C4-2B (cell line): ENCODE results near the gene SYTL3.

ENCODE experiments used
- ZFX ChIP-seq: fragments of 450-650 bp; IDR thresholded peaks from 2 replicates; pipeline ENCODE4 v1.6.1; 2017
- TF ChIP-seq, protein P1 (sequence below): fragments of 450-650 bp; conservative IDR thresholded peaks from 2 replicates; pipeline ENCODE4 v1.5.1; 2017; ENCODE audit warnings: mild to moderate bottlenecking

DNA sequence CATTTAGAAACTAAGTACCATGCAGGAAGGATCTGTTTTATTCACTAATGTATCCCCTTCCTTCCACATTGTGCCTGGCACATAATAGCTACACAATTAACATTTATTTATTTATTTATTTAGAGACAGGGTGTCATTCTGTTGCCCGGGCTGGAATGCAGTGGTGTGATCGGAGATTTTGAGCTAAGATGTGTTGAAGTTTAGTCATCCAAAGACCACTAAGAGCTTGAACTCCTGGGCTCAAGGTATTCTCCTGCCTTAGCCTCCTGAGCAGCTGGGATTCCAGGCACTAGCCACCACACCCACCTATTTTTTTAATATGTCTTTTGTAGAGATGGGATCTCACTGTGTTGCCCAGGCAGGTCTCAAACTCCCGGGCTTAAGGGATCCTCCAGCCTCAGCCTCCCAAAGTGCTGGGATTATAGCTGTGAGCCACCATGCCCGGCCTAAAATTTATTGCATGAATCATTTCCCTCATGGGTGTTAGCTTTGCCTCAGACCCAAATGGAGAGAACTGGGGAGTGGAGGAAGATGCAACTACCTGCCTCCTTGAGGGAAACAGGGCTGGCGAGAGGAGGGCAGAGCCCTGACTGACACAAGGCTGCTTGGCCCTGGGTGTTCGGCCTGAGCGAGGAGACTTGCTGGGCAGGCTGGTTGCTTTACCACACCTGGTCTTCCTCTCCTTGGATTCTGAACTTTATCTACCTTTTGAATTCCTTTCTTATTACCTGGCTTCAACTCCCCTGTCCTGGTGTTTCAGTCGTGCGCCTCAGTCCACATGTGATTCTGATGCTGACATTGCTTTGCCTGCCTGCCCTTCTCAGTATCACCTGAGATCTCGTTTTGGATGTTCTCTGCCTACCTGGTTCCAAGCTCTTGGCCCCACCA is 3.6 kb upstream of the SYTL3 start:
- TF ChIP-seq, protein P1, sequence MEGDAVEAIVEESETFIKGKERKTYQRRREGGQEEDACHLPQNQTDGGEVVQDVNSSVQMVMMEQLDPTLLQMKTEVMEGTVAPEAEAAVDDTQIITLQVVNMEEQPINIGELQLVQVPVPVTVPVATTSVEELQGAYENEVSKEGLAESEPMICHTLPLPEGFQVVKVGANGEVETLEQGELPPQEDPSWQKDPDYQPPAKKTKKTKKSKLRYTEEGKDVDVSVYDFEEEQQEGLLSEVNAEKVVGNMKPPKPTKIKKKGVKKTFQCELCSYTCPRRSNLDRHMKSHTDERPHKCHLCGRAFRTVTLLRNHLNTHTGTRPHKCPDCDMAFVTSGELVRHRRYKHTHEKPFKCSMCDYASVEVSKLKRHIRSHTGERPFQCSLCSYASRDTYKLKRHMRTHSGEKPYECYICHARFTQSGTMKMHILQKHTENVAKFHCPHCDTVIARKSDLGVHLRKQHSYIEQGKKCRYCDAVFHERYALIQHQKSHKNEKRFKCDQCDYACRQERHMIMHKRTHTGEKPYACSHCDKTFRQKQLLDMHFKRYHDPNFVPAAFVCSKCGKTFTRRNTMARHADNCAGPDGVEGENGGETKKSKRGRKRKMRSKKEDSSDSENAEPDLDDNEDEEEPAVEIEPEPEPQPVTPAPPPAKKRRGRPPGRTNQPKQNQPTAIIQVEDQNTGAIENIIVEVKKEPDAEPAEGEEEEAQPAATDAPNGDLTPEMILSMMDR: no peak
- TF ChIP-seq ZFX: no peak
